HuH-7.5 (cell line): ENCODE measurements around the gene EFCAB9.
"Not testable (repeated sequence)": the region's sequence is repeated elsewhere in the genome, so short reads cannot be mapped to it uniquely, and the experiment has no call there.

Experiments used
- DNase-seq: peaks from one replicate; pipeline ENCODE4 v3.0.0; 2011; ENCODE audit warnings: low spot score

Gene EFCAB9

DNA sequence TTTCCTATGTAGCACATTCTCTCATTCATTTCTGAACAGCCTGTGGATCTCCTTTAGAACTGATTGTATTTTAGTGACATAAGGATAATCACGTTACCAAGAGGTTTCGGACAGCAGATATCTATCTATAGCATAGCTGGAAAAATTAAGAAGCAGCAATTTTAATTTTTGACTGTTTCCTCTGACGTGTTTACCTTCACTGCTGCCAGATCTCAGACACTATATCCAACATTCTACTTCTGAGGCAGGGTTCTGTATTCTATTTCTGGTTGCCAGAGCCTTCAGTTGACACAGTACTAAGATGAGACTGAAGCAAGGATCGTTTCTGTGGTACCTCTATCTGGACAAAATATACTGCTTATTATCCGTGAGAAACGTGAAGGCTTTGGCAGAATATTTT lies at the start of gene EFCAB9:
TSS of gene EFCAB9 (plus strand) at position 301 of the 400 bp plus-strand sequence. CDS start at position 302, 1 bp downstream.
- DNase-seq: no peak

- no peak for DNase-seq
These were observed 49.6 kb upstream of the EFCAB9 start for GRCh38 chr5:172144291-172144815.

DNA sequence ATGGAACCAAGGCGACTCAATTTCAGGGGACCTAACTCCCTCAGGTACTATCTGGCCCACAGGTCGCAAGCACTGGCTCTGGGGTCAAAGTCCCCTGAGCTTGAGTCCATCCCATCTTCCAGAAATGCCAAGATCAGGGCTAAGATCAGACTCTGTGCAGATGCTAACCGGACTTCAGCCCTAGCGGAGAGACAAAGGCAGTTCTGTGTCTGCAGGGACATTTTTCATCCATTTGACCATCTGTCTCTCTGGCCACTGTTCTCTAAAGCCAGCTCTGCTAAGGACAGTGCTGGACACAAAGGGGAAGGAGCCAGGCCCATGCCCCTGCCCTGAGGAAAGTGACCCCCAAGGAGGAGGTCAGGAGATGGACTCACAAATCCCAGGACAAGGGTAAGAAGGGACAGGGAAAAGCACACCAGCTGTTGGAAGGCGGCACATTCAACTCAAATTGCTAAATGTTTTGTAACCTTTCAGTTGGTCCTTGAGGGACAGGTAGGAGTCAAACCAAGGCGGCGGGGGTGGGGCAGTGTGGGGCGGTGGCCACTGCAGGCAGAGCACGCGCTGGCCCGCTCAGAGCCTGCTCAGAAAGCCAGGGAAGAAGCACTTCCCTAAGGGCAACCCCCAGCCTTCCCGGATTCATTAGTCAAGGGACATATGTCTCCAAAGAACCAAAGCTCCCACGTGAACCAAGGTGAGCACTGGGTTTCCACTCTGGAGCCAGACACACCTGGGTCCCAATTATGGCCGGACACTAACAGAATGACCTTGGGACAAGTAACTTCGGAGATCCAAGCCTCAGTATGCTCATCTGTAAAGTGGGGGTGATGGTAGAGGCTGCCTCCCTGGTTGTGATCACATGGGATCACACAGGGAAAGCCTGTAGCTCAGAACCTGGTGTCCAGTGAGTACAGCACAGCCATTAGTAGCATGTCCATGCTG lies 48.8 kb upstream of the EFCAB9 start:
- no peak for DNase-seq

- no peak for DNase-seq
These were observed 47.9 kb upstream of the EFCAB9 start for GRCh38 chr5:172145870-172146747.

DNA sequence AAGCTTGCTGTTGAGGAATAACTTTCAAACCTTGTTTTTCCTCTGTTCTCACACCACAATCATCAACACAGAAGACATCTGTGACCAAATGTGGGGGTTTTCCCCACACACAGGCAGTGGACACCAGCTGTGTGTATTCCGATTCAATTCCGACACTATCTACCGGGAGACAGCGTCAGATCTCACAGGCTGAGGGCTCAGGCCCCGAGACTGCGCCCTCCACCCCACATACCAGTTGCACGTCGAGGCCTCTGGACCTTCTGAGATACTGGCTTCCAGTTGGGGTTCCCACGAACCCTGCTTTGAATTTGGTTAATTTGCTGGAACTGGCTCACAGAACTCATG lies 47.3 kb upstream of the EFCAB9 start:
- no peak for DNase-seq

- no peak for DNase-seq
These were observed 46.1 kb upstream of the EFCAB9 start for GRCh38 chr5:172147857-172148256.

- no peak for DNase-seq
These were observed 45.6 kb upstream of the EFCAB9 start for GRCh38 chr5:172148381-172148780.

GRCh38 chr5:172149073-172149472 lies 44.9 kb upstream of the EFCAB9 start:
- DNase-seq: no peak

- not testable (repeated sequence) for DNase-seq
These were observed 44.5 kb upstream of the EFCAB9 start for GRCh38 chr5:172149481-172149880.

DNA sequence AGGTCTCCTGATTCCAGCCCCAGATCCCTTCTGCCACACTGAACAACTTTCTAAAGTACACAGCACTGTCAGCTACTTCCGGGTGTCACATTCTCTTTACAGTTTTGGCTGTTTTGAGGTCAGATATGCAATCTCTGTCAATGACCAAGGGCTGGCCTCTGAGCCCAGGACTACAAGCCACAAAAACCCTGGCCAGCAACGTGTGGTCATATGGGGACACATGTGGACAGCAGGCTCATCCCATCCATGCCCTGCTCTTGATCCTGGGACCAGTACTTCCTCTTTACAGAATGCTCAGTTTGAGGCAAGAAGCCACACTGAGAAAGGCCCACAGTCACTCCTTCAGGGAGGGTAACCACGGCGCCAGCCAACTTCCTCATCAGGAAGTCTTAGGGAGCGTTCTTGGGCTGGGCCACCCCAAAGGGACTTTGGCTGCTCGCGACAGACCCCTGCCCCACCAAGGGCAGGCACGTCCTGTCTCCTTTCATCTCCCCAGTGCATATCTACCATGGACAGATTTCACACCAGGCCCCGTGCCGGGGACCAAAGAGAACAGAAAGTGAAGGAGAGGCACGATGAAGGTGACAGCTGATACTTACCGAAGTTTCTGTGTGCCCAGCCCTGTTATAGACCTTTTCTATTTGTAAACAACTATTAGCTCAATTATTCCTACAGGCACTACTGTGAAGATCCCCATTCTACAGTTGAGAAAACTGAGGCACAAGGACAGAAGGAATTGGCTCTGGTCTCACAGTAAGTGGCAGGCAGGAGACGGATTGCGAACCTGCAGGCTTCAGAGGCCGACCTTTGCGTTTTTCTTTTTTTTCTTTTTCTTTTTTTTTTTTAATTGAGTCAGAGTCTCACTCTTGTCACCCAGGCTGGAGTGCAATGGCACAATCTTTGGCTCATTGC lies 43.2 kb upstream of the EFCAB9 start:
- no peak for DNase-seq

- DNase-seq: no peak
These were observed 42.2 kb upstream of the EFCAB9 start for GRCh38 chr5:172151661-172152210.

- DNase-seq: no peak
These were observed 40.3 kb upstream of the EFCAB9 start for GRCh38 chr5:172153695-172154094.

GRCh38 chr5:172155101-172155500 lies 38.9 kb upstream of the EFCAB9 start:
- DNase-seq: not testable (repeated sequence)

GRCh38 chr5:172156541-172156994 lies 37.4 kb upstream of the EFCAB9 start:
- no peak for DNase-seq

DNA sequence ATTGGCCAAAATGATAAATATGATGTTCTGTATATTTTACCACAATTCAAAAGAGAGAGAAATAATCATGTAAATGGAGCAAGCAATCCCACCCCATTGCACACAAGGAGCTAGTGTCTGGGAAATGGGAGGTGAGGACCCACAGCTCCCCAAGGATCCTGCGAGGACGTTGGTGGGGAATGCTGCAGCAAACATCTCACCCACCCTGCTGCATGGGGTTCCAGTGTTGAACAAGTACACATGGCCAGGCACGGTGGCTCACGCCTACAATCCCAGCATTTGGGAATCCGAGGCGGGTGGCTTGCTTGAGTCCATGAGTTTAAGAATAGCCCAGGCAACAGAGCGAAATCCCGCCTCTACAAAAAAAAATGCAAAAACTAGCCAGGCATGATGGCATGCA lies 35.0 kb upstream of the EFCAB9 start:
- no peak for DNase-seq

DNA sequence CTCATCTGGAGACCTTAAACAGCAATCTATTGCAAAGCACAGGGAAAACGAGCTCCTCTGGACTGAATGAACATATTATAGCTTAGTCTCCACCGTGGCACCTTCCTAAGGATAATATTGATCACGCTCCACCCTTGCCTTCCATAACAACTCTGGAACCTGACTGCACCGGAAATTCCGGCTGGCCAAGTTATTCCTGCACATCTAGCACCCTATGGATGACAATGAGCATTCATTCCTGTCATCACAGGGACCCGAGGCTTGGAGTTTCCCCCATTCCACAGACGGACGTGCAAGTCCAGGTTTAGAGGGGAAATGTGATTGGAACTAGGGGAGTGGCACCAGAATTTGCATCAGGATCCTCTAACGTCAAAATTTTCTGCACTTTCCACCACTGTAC lies 33.5 kb upstream of the EFCAB9 start:
- DNase-seq: no peak

DNA sequence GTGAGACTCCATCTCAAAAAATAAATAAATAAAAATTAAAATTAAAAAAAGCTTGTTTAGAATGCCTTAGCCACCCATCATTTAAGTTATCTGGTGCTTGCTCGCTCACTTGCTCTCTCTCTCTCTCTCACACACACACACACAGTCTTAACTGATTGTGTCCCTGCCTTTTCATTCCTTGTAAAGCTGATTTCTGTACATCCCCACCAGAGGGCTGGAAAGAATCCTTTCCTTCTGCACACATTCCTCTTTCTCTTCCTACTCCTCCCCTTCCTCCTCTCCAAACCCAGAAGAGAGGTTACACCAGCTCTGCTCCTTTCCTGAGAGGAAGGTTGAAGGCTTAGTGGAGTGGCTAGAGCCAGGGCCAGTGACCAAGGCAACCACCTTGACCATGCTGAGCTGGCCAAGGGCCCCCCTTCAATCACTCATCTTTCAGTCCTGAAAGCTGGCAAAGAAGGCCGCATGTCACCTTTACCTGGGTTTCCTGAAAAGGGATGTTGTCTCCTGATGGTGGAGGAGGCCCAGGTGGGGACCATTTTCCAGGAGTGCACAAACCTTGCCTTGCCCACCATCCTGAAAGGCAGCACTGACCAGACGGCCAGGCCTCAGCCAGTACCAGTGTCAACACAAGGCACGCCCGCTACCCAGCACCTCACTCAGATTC lies 31.5 kb upstream of the EFCAB9 start:
- DNase-seq: no peak

DNA sequence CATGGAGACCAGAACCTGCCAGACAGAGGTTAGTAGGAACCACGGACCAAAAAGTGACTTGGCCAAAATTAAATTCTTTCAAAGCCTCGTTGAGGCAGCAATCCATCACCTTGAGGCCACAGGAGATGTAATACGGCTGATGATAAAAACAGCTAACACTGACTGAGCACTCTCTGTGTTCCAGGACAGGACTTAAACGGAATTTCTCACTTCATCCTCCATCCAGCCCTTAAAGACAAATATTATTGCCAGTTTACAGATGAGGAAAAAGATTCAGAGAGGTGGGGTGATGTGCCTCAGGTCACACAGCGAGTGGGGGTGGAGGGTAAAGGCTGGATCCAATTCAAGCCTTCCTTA lies 31.0 kb upstream of the EFCAB9 start:
- no peak for DNase-seq

GRCh38 chr5:172163346-172163745 lies 30.6 kb upstream of the EFCAB9 start:
- no peak for DNase-seq

- no peak for DNase-seq
These were observed 29.2 kb upstream of the EFCAB9 start for GRCh38 chr5:172164769-172165212.

DNA sequence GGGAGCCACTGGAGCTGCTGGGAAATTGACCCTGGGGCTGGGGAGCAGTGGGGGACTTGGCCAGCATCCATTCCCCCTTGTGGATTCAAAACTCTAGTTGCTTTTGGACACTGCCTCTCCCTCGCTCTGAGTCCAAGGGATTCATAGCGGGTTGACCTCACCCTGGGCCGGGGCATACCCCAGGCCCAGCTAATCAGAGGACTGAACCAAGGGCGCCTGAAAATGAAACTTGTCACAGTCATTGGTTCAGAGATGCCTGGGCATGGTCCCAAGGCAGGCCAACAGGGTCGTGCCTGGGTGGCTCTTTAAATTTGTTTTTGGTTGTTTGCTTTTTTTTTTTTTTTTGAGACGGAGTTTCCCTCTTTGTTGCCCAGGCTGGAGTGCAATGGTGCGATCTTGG lies 28.5 kb upstream of the EFCAB9 start:
- no peak for DNase-seq
